Vagina (tissue), 2 donors: ENCODE results near the gene GPATCH3. TPM values are rescaled to one million over a fixed set of nuclear protein-coding genes. Genes with fewer than 3 reads are reported as not detected.
"Not testable (repeated sequence)": the region's sequence is repeated elsewhere in the genome, so short reads cannot be mapped to it uniquely, and the experiment has no call there.

Experiments used
- DNase-seq, 2 donors: peaks; one replicate each; pipeline ENCODE4 v3.0.0-alpha.2; 2017; ENCODE audit errors: extremely low spot score in 2 of 2
- H3K27ac ChIP-seq: fragments of 200-600 bp; sonication (generic); one replicate; pipeline ENCODE4 v1.5.1; 2019
- H3K27me3 ChIP-seq: fragments of 200-600 bp; sonication (generic); one replicate; pipeline ENCODE4 v1.5.1; 2019
- H3K36me3 ChIP-seq, 2 donors: fragments of 200-600 bp; sonication (generic); one replicate each; pipeline ENCODE4 v1.5.1; 2017 to 2019
- H3K4me1 ChIP-seq: fragments of 200-600 bp; sonication (generic); one replicate; pipeline ENCODE4 v1.5.1; 2019
- H3K4me3 ChIP-seq, 2 donors: fragments of 200-600 bp; sonication (generic); 1 replicate in 1 of 2; 2 replicates in 1 of 2; pipeline ENCODE4 v1.5.1; 2016 to 2019
- H3K9me3 ChIP-seq: fragments of 200-600 bp; sonication (generic); one replicate; pipeline ENCODE4 v1.5.1; 2019
- CTCF ChIP-seq, 3 experiments: fragments of 450-650 bp in 2 of 3; fragments of 200-600 bp in 1 of 3; sonication (generic) in 1 of 3; IDR thresholded peaks; one replicate each; pipeline ENCODE4 v1.5.1; 2017 to 2019; ENCODE audit warnings: antibody characterized with exemption in 3 of 3, mild to moderate bottlenecking in 2 of 3, moderate library complexity in 2 of 3
- POLR2A ChIP-seq, 2 donors: fragments of 450-650 bp; IDR thresholded peaks; one replicate each; pipeline ENCODE4 v1.6.1; 2017; ENCODE audit warnings: antibody characterized with exemption in 2 of 2, mild to moderate bottlenecking in 2 of 2, moderate library complexity in 2 of 2
- POLR2AphosphoS5 ChIP-seq, 2 donors: sonication (generic); formaldehyde crosslinking; IDR thresholded peaks; one replicate each; pipeline ENCODE4 v1.9.0; 2017; ENCODE audit warnings: antibody characterized with exemption in 2 of 2, mild to moderate bottlenecking in 2 of 2, low read depth in 1 of 2; ENCODE audit not compliant: insufficient read depth in 1 of 2
- intact Hi-C: fragments of 100-400 bp; cut with DNase I; formaldehyde crosslinking; loops from one replicate; pipeline ENCODE4 v1.15.1; 2023
- total RNA-seq: library from RNA; depleted of rRNA; stranded (reverse); fragments of >200 nt; gene quantifications from one replicate; pipeline ENCODE4 v1.2.3, GENCODE V29; 2016

GPATCH3 gene
- total RNA-seq, 1 donor from 2014 or later = 5.2 TPM

GRCh38 chr1:26887125-26887524 is 13.1 kb downstream of the GPATCH3 start:
- TF ChIP-seq POLR2A (IDR thresholded peaks at IDR 0.05) (no peak), CTCF (IDR thresholded peaks at IDR 0.05) (no peak), POLR2AphosphoS5 (IDR thresholded peaks at IDR 0.05; ENCODE audit: insufficient read depth in 1 of 2, low read depth in 1 of 2) (no peak)
- Histone ChIP-seq H3K4me1 (peaks cover 23% of the 10 kb centered on the region), H3K27me3 (no peaks in the 10 kb centered on the region), H3K27ac (no peak overlapping the region), H3K4me3 (no peak overlapping the region), H3K36me3 (peaks cover 3 to 61% of the 10 kb centered on the region in 2 donors), H3K9me3 (no peaks in the 10 kb centered on the region)
- intact Hi-C loops = no loop called here
- DNase-seq = no peak

GRCh38 chr1:26882696-26883463 is 17.4 kb downstream of the GPATCH3 start:
- Histone ChIP-seq H3K4me1 (no peaks in the 10 kb centered on the region), H3K9me3 (no peaks in the 10 kb centered on the region), H3K4me3 (no peak overlapping the region), H3K27me3 (no peaks in the 10 kb centered on the region), H3K36me3 (peaks cover 0 to 82% of the 10 kb centered on the region in 2 donors), H3K27ac (no peak overlapping the region)
- intact Hi-C loops = no loop called here
- no peak for DNase-seq
- TF ChIP-seq POLR2AphosphoS5 (IDR thresholded peaks at IDR 0.05; ENCODE audit: insufficient read depth in 1 of 2, low read depth in 1 of 2) = no peak
- TF ChIP-seq POLR2A (IDR thresholded peaks at IDR 0.05) = no peak
- no peak for TF ChIP-seq CTCF (IDR thresholded peaks at IDR 0.05)

- H3K27me3 ChIP-seq, H3K27ac ChIP-seq, H3K9me3 ChIP-seq, H3K4me1 ChIP-seq, H3K4me3 ChIP-seq, intact Hi-C loops, DNase-seq: not testable (repeated sequence)
- peaks cover 0 to 74% of the 10 kb centered on the region in 2 donors for H3K36me3 ChIP-seq
Measured at GRCh38 chr1:26881611-26882010, 18.7 kb downstream of the GPATCH3 start.

GRCh38 chr1:26879793-26880192 is 20.5 kb downstream of the GPATCH3 start:
- H3K4me3 ChIP-seq = no peak overlapping the region
- intact Hi-C loops = no loop called here
- no peaks in the 10 kb centered on the region for H3K4me1 ChIP-seq
- H3K27ac ChIP-seq = no peak overlapping the region
- DNase-seq = no peak
- H3K36me3 ChIP-seq = peaks cover 0 to 55% of the 10 kb centered on the region in 2 donors
- H3K27me3 ChIP-seq = no peaks in the 10 kb centered on the region
- no peaks in the 10 kb centered on the region for H3K9me3 ChIP-seq
- TF ChIP-seq POLR2A (IDR thresholded peaks at IDR 0.05) (no peak), POLR2AphosphoS5 (IDR thresholded peaks at IDR 0.05; ENCODE audit: insufficient read depth in 1 of 2, low read depth in 1 of 2) (no peak), CTCF (IDR thresholded peaks at IDR 0.05) (no peak)

- Histone ChIP-seq H3K4me1 (no peaks in the 10 kb centered on the region), H3K36me3 (peaks cover 0 to 31% of the 10 kb centered on the region in 2 donors), H3K27ac (peak overlapping the region; percentile 19), H3K27me3 (no peaks in the 10 kb centered on the region), H3K9me3 (no peaks in the 10 kb centered on the region), H3K4me3 (no peak overlapping the region)
- TF ChIP-seq POLR2A (IDR thresholded peaks at IDR 0.05) (no peak), CTCF (IDR thresholded peaks at IDR 0.05) (no peak), POLR2AphosphoS5 (IDR thresholded peaks at IDR 0.05; ENCODE audit: insufficient read depth in 1 of 2, low read depth in 1 of 2) (no peak)
- intact Hi-C loops = no loop called here
- no peak for DNase-seq
Measured at GRCh38 chr1:26877326-26877725, 22.9 kb downstream of the GPATCH3 start.
